ENCODE results near the gene UBTD1. TPM values are rescaled to one million over a fixed set of nuclear protein-coding genes. Genes with fewer than 3 reads are reported as not detected.

UBTD1 gene
- polyA plus RNA-seq, 1 donor from 2014 or later: 3.3 TPM

DNA sequence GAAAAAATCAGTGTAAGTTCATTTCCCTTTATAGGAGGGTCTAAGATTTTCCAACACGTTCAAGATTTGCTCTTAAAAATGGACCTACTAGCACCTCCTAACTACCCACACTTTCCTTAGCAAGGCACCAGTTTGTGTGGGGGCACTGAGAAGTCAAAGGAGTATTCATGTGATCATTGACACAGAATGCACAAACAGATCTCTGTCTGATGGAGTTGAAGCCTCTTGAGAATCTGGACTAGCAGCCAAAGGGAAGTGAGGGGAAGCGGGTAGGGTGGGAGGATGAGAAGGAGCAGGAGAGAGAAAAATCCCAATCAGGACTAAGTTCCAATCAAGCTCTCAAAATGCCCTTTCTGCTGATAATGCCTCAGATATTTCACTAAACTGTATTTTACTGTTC lies 4.6 kb upstream of the UBTD1 start:
- H2AFZ ChIP-seq (ENCODE audit: low read depth, low read length): no peak overlapping the region
- no peaks in the 10 kb centered on the region for H3K9me3 ChIP-seq (ENCODE audit: low read length)
- no peaks in the 10 kb centered on the region for H3K36me3 ChIP-seq (ENCODE audit: insufficient read depth, low read length)
- no peaks in the 10 kb centered on the region for H3K9me2 ChIP-seq (ENCODE audit: insufficient read depth, low read length)
- no peaks in the 10 kb centered on the region for H3F3A ChIP-seq (ENCODE audit: insufficient read depth, low read length, poor library complexity, severe bottlenecking)
- peaks cover 50% of the 10 kb centered on the region for H3K79me2 ChIP-seq (replicated peaks; ENCODE audit: insufficient read depth, low read length)
- no peak overlapping the region for H3K9ac ChIP-seq (ENCODE audit: low read length)
- no peaks in the 10 kb centered on the region for H4K20me1 ChIP-seq (ENCODE audit: insufficient read depth)
- no peak overlapping the region for H3K4me3 ChIP-seq (ENCODE audit: low read length)
- H3K4me2 ChIP-seq (ENCODE audit: low read length): no peak overlapping the region
- peaks cover 5% of the 10 kb centered on the region for H3K27me3 ChIP-seq (ENCODE audit: insufficient read depth, low read depth, low read length)
- H3K27ac ChIP-seq (ENCODE audit: low read length): no peak overlapping the region
- TF ChIP-seq RAD21 (conservative IDR thresholded peaks at IDR 0.05) (no peak), EP300 (conservative IDR thresholded peaks at IDR 0.05; ENCODE audit: poor library complexity, severe bottlenecking) (no peak)

DNA sequence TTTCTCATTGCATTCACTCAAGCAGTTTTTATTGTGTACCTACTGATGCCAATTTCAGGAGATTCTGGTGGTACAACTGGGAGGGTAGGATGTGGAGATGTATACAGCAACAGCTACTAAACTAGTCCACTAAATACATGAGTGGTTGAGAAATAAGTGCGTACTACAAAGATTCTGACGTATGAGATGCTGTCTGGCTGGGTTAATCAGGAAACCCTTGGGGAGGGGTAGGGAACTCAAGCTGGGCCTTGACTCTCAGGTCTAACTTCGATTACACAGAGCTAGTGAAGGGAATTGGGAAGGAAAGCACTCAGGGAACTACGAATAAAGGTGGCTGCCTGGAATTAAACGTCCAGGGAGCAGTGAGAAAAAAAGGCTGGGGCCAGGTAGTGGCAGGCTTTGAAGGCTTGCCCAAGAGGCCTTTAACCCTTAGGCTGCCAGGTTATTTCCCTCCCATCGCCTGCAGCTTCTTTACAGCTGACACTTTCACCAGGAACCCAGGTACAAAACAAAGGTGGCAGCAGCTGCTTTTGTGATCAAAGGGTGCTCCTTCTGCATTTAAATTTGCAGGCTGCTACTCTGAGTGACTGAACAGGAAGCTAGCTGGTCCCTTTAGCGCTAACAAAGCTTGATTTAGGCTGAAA lies 3.7 kb upstream of the UBTD1 start:
- Histone ChIP-seq H3K27me3 (ENCODE audit: insufficient read depth, low read depth, low read length) (peaks cover 13% of the 10 kb centered on the region), H3K36me3 (ENCODE audit: insufficient read depth, low read length) (no peaks in the 10 kb centered on the region), H3K9ac (ENCODE audit: low read length) (no peak overlapping the region), H3K9me2 (ENCODE audit: insufficient read depth, low read length) (no peaks in the 10 kb centered on the region), H3K4me2 (ENCODE audit: low read length) (no peak overlapping the region), H3K9me3 (ENCODE audit: low read length) (no peaks in the 10 kb centered on the region), H3K27ac (ENCODE audit: low read length) (no peak overlapping the region), H3K4me3 (ENCODE audit: low read length) (peak overlapping the region; percentile 51), H3F3A (ENCODE audit: insufficient read depth, low read length, poor library complexity, severe bottlenecking) (peaks cover 5% of the 10 kb centered on the region), H3K79me2 (replicated peaks; ENCODE audit: insufficient read depth, low read length) (peaks cover 50% of the 10 kb centered on the region), H4K20me1 (ENCODE audit: insufficient read depth) (no peaks in the 10 kb centered on the region), H2AFZ (ENCODE audit: low read depth, low read length) (no peak overlapping the region)
- TF ChIP-seq EP300 (conservative IDR thresholded peaks at IDR 0.05; ENCODE audit: poor library complexity, severe bottlenecking) (no peak), POLR2AphosphoS5 (IDR thresholded peaks at IDR 0.05) (no peak), SMC3 (conservative IDR thresholded peaks at IDR 0.05; ENCODE audit: poor library complexity) (no peak), RAD21 (conservative IDR thresholded peaks at IDR 0.05) (no peak), EZH2 (IDR thresholded peaks at IDR 0.05; ENCODE audit: borderline replicate concordance, insufficient read depth, low read length, poor library complexity, severe bottlenecking) (no peak), MXI1 (conservative IDR thresholded peaks at IDR 0.05; ENCODE audit: poor library complexity, severe bottlenecking) (no peak), TAF1 (IDR thresholded peaks at IDR 0.05; ENCODE audit: low read depth) (no peak)
- TF ChIP-seq, protein P1, sequence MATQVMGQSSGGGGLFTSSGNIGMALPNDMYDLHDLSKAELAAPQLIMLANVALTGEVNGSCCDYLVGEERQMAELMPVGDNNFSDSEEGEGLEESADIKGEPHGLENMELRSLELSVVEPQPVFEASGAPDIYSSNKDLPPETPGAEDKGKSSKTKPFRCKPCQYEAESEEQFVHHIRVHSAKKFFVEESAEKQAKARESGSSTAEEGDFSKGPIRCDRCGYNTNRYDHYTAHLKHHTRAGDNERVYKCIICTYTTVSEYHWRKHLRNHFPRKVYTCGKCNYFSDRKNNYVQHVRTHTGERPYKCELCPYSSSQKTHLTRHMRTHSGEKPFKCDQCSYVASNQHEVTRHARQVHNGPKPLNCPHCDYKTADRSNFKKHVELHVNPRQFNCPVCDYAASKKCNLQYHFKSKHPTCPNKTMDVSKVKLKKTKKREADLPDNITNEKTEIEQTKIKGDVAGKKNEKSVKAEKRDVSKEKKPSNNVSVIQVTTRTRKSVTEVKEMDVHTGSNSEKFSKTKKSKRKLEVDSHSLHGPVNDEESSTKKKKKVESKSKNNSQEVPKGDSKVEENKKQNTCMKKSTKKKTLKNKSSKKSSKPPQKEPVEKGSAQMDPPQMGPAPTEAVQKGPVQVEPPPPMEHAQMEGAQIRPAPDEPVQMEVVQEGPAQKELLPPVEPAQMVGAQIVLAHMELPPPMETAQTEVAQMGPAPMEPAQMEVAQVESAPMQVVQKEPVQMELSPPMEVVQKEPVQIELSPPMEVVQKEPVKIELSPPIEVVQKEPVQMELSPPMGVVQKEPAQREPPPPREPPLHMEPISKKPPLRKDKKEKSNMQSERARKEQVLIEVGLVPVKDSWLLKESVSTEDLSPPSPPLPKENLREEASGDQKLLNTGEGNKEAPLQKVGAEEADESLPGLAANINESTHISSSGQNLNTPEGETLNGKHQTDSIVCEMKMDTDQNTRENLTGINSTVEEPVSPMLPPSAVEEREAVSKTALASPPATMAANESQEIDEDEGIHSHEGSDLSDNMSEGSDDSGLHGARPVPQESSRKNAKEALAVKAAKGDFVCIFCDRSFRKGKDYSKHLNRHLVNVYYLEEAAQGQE (IDR thresholded peaks at IDR 0.05; ENCODE audit: borderline replicate concordance): no peak
- TF ChIP-seq, protein P2, sequence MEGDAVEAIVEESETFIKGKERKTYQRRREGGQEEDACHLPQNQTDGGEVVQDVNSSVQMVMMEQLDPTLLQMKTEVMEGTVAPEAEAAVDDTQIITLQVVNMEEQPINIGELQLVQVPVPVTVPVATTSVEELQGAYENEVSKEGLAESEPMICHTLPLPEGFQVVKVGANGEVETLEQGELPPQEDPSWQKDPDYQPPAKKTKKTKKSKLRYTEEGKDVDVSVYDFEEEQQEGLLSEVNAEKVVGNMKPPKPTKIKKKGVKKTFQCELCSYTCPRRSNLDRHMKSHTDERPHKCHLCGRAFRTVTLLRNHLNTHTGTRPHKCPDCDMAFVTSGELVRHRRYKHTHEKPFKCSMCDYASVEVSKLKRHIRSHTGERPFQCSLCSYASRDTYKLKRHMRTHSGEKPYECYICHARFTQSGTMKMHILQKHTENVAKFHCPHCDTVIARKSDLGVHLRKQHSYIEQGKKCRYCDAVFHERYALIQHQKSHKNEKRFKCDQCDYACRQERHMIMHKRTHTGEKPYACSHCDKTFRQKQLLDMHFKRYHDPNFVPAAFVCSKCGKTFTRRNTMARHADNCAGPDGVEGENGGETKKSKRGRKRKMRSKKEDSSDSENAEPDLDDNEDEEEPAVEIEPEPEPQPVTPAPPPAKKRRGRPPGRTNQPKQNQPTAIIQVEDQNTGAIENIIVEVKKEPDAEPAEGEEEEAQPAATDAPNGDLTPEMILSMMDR (IDR thresholded peaks at IDR 0.05; ENCODE audit: poor library complexity, severe bottlenecking): no peak

Measured in neural cell (in vitro differentiated cells).